Naive thymus-derived CD4-positive, alpha-beta T cell (primary cell): Measurements from ENCODE around the gene GNG4. TPM values are rescaled to one million over a fixed set of nuclear protein-coding genes. Genes with fewer than 3 reads are reported as not detected.
"Not testable (repeated sequence)": the region's sequence is repeated elsewhere in the genome, so short reads cannot be mapped to it uniquely, and the experiment has no call there.

Experiments used
- ATAC-seq: fragments of 150-1000 bp; cut with Tn5 transposase; 2 replicates; pipeline ENCODE4 v1.10.0; 2021; ENCODE audit warnings: mild to moderate bottlenecking, moderate library complexity
- CTCF ChIA-PET: fragments of 350-600 bp; sonication (Branson Sonifier 250); formaldehyde crosslinking; loops from one replicate; lab custom pipeline; 2021; ENCODE audit warnings: antibody characterized with exemption; lab: Charles Lee
- POLR2A ChIA-PET: fragments of 350-600 bp; sonication (Branson Sonifier 250); formaldehyde crosslinking; loops from one replicate; lab custom pipeline; 2021; ENCODE audit warnings: antibody characterized with exemption, inconsistent platforms; lab: Charles Lee
- DNase-seq, 9 donors: peaks; one replicate each; pipeline versions ENCODE4 v3.0.0 to v3.0.0-alpha.2; 2020 to 2022; ENCODE audit warnings: mixed read lengths in 1 of 9
- H3K27ac ChIP-seq: one replicate; pipeline ENCODE4 v1.7.0; 2013; ENCODE audit warnings: mild to moderate bottlenecking, low read depth, low read length, moderate library complexity
- H3K27me3 ChIP-seq, 2 donors: one replicate each; pipeline ENCODE4 v1.7.0; 2013; ENCODE audit warnings: low read length in 2 of 2, mild to moderate bottlenecking in 2 of 2, moderate library complexity in 2 of 2; ENCODE audit not compliant: control insufficient read depth in 2 of 2, insufficient read depth in 2 of 2
- H3K36me3 ChIP-seq, 3 experiments: 1 replicate in 2 of 3; 2 replicates in 1 of 3; pipeline ENCODE4 v1.7.0; 2013; ENCODE audit warnings: low read length in 3 of 3, mild to moderate bottlenecking in 3 of 3, moderate library complexity in 1 of 3; ENCODE audit not compliant: insufficient read depth in 3 of 3, control insufficient read depth in 2 of 3
- H3K4me1 ChIP-seq, 2 donors: one replicate each; pipeline ENCODE4 v1.7.0; 2013; ENCODE audit warnings: low read length in 2 of 2, mild to moderate bottlenecking in 2 of 2, moderate library complexity in 1 of 2; ENCODE audit not compliant: control insufficient read depth in 2 of 2, insufficient read depth in 2 of 2
- H3K4me3 ChIP-seq: 2 replicates; pipeline ENCODE4 v1.7.0; 2013; ENCODE audit warnings: mild to moderate bottlenecking, low read length
- H3K9me3 ChIP-seq, 3 experiments: 1 replicate in 2 of 3; 2 replicates in 1 of 3; pipeline ENCODE4 v1.7.0; 2013; ENCODE audit warnings: low read length in 3 of 3; ENCODE audit not compliant: control insufficient read depth in 2 of 3
- H3K27ac Mint-ChIP-seq, 9 donors: one replicate each; pipeline ENCODE4 v1.8.0; 2020 to 2022; ENCODE audit warnings: mixed read lengths in 9 of 9, mild to moderate bottlenecking in 8 of 9, moderate library complexity in 5 of 9, inconsistent platforms in 2 of 9
- H3K27me3 Mint-ChIP-seq, 5 donors: one replicate each; pipeline ENCODE4 v1.8.0; 2021 to 2022; ENCODE audit warnings: mixed read lengths in 5 of 5, mild to moderate bottlenecking in 1 of 5
- H3K36me3 Mint-ChIP-seq, 5 donors: one replicate each; pipeline ENCODE4 v1.8.0; 2020 to 2022; ENCODE audit warnings: mixed read lengths in 5 of 5, mild to moderate bottlenecking in 3 of 5, inconsistent platforms in 1 of 5
- H3K4me1 Mint-ChIP-seq, 7 donors: one replicate each; pipeline ENCODE4 v1.8.0; 2020 to 2022; ENCODE audit warnings: mixed read lengths in 7 of 7, mild to moderate bottlenecking in 3 of 7, inconsistent platforms in 1 of 7
- H3K4me3 Mint-ChIP-seq, 10 donors: one replicate each; pipeline ENCODE4 v1.8.0; 2020 to 2022; ENCODE audit warnings: mild to moderate bottlenecking in 10 of 10, mixed read lengths in 10 of 10, moderate library complexity in 6 of 10, inconsistent platforms in 2 of 10
- H3K9me3 Mint-ChIP-seq, 11 donors: one replicate each; pipeline ENCODE4 v1.8.0; 2020 to 2022; ENCODE audit warnings: mixed read lengths in 11 of 11, mild to moderate bottlenecking in 4 of 11, inconsistent platforms in 1 of 11, moderate library complexity in 1 of 11
- intact Hi-C, 2 donors: fragments of 100-400 bp; cut with micrococcal nuclease; formaldehyde crosslinking; loops; one replicate each; pipeline ENCODE4 v1.15.1; 2023
- polyA plus RNA-seq, 2 donors: library from polyadenylated mRNA; unstranded; fragments of 300-500 nt; fragmentation: Illumina TruSeq; gene quantifications; one replicate each; pipeline ENCODE4 v1.2.3, GENCODE V29; 2021
- total RNA-seq, 6 experiments: library from RNA in 5 of 6; stranded (reverse) in 5 of 6; gene quantifications; 1 replicate in 5 of 6; 2 replicates in 1 of 6; pipeline ENCODE4 v1.2.3 and lab custom pipeline; 2021 to 2026

GNG4 gene
- total and polyA plus RNA-seq, 7 experiments from 2014 or later = 0.17 to 2.3 TPM; not detected in 5

DNA sequence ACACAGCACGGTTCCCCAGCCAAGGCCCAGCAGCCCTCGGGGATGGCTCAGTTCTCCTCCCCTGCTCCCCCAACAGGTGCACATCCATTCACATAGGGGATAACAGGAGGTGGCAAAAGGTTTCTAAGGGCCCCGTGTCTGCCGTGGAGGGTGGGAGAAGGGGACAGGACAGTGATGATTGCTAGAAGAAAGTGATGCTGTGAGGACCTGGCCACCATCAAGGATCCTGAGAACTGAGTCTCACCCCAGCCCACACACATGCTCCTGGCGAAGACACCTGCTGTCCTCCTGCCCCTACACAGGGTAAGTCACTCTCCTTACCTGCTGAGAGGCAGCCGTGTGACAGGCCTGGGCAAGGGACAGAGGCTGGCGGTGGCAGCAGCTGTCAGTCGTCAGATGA is 54.5 kb downstream of the GNG4 start:
- DNase-seq = no peak
- H3K36me3 ChIP-seq = no peaks in the 10 kb centered on the region
- no peak overlapping the region for H3K4me3 ChIP-seq
- Mint-ChIP-seq H3K27me3 (peaks cover 4 to 35% (median 16%) of the 10 kb centered on the region in 5 donors), H3K9me3 (peaks cover 0 to 14% (median 4%) of the 10 kb centered on the region in 11 donors), H3K4me3 (no peak overlapping the region), H3K27ac (no peak overlapping the region), H3K4me1 (peaks cover 0 to 10% (median 5%) of the 10 kb centered on the region in 7 donors), H3K36me3 (peaks cover 0 to 5% (median 0%) of the 10 kb centered on the region in 5 donors)
- no peaks in the 10 kb centered on the region for H3K27me3 ChIP-seq
- ATAC-seq = no peak
- ChIA-PET POLR2A (no interaction called here), CTCF (no interaction called here)
- no peaks in the 10 kb centered on the region for H3K4me1 ChIP-seq
- intact Hi-C loops = no loop called here
- no peak overlapping the region for H3K27ac ChIP-seq
- H3K9me3 ChIP-seq = no peaks in the 10 kb centered on the region

GRCh38 chr1:235594281-235594895 is 55.2 kb downstream of the GNG4 start:
- ATAC-seq, intact Hi-C loops, DNase-seq, POLR2A ChIA-PET, H3K36me3 Mint-ChIP-seq, H3K4me3 Mint-ChIP-seq, H3K9me3 ChIP-seq, H3K4me1 ChIP-seq, H3K27me3 ChIP-seq, H3K27ac Mint-ChIP-seq, H3K4me3 ChIP-seq, H3K36me3 ChIP-seq, H3K27ac ChIP-seq: not testable (repeated sequence)
- CTCF ChIA-PET = interaction anchor here (0.6 kb wide), 1 partner anchor 1042 kb away, joined by 3 read pairs; no protein-coding TSS in a partner anchor
- Mint-ChIP-seq H3K9me3 (peaks cover 0 to 19% (median 9%) of the 10 kb centered on the region in 11 donors), H3K27me3 (peaks cover 4 to 35% (median 16%) of the 10 kb centered on the region in 5 donors), H3K4me1 (peaks cover 0 to 10% (median 5%) of the 10 kb centered on the region in 7 donors)

GRCh38 chr1:235588916-235589515 is 60.6 kb downstream of the GNG4 start:
- Histone ChIP-seq H3K27ac (no peak overlapping the region), H3K4me3 (no peak overlapping the region), H3K4me1 (no peaks in the 10 kb centered on the region), H3K9me3 (peaks cover 0 to 16% (median 0%) of the 10 kb centered on the region in 3 experiments), H3K27me3 (no peaks in the 10 kb centered on the region), H3K36me3 (no peaks in the 10 kb centered on the region)
- peaks cover 0 to 45% (median 18%) of the 10 kb centered on the region in 11 donors for H3K9me3 Mint-ChIP-seq
- peaks cover 0 to 9% (median 6%) of the 10 kb centered on the region in 7 donors for H3K4me1 Mint-ChIP-seq
- ATAC-seq = no peak
- ChIA-PET POLR2A (no interaction called here), CTCF (interaction anchor here (0.6 kb wide), 1 partner anchor 22 kb away, joined by 7 read pairs; no protein-coding TSS in a partner anchor)
- intact Hi-C loops = no loop called here
- peak overlapping the region in 1 of 10 donors; percentile 77 for H3K4me3 Mint-ChIP-seq
- H3K36me3 Mint-ChIP-seq = peaks cover 0 to 12% (median 6%) of the 10 kb centered on the region in 5 donors
- peaks cover 25 to 47% (median 36%) of the 10 kb centered on the region in 5 donors for H3K27me3 Mint-ChIP-seq
- H3K27ac Mint-ChIP-seq = no peak overlapping the region
- peak in 2 of 9 donors; percentile 0 to 12 for DNase-seq

- Histone ChIP-seq H3K27me3 (no peaks in the 10 kb centered on the region), H3K4me3 (no peak overlapping the region), H3K27ac (no peak overlapping the region), H3K4me1 (no peaks in the 10 kb centered on the region), H3K36me3 (no peaks in the 10 kb centered on the region), H3K9me3 (peaks cover 0 to 16% (median 0%) of the 10 kb centered on the region in 3 experiments)
- Mint-ChIP-seq H3K36me3 (peaks cover 0 to 9% (median 6%) of the 10 kb centered on the region in 5 donors), H3K4me1 (peaks cover 0 to 2% (median 0%) of the 10 kb centered on the region in 7 donors), H3K4me3 (no peak overlapping the region), H3K9me3 (peaks cover 0 to 40% (median 18%) of the 10 kb centered on the region in 11 donors), H3K27ac (no peak overlapping the region), H3K27me3 (peaks cover 25 to 41% (median 35%) of the 10 kb centered on the region in 5 donors)
- DNase-seq = no peak
- POLR2A ChIA-PET = no interaction called here
- intact Hi-C loops = no loop called here
- CTCF ChIA-PET = no interaction called here
- no peak for ATAC-seq
These were observed 61.4 kb downstream of the GNG4 start for GRCh38 chr1:235588156-235588555.

DNA sequence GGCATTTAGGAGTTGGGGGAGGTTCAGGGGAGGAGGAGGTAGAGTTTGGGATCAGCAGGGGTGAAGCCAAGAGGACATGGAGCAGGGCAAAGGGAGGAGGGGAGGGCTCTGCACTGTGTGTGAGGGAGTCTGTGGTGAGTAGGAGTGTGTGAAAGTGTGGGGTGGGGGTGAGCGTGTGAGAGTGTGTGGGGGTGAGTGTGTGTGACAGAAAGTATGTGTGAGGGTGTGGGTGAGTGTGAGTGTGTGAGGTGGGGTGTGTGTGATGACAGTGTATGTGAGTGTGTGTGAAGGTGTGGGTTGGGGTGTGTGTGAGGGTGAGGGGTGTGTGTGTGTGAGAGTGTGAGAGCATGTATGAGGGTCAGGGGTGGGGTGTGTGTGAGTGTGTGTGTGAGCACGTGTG is 62.6 kb downstream of the GNG4 start:
- no peak overlapping the region for H3K4me3 ChIP-seq
- peak; percentile 20 for ATAC-seq
- Mint-ChIP-seq H3K27me3 (peaks cover 25 to 41% (median 31%) of the 10 kb centered on the region in 5 donors), H3K4me3 (no peak overlapping the region), H3K27ac (no peak overlapping the region), H3K4me1 (peaks cover 0 to 2% (median 0%) of the 10 kb centered on the region in 7 donors), H3K9me3 (peaks cover 0 to 40% (median 18%) of the 10 kb centered on the region in 11 donors), H3K36me3 (peaks cover 0 to 9% (median 6%) of the 10 kb centered on the region in 5 donors)
- no peak for DNase-seq
- CTCF ChIA-PET = no interaction called here
- H3K9me3 ChIP-seq = peaks cover 0 to 16% (median 0%) of the 10 kb centered on the region in 3 experiments
- no peaks in the 10 kb centered on the region for H3K36me3 ChIP-seq
- intact Hi-C loops = no loop called here
- H3K4me1 ChIP-seq = no peaks in the 10 kb centered on the region
- POLR2A ChIA-PET = no interaction called here
- no peaks in the 10 kb centered on the region for H3K27me3 ChIP-seq
- H3K27ac ChIP-seq = no peak overlapping the region

GRCh38 chr1:235586413-235586812 is 63.2 kb downstream of the GNG4 start:
- H3K36me3 ChIP-seq = no peaks in the 10 kb centered on the region
- ATAC-seq (no peak), DNase-seq (no peak)
- H3K27ac ChIP-seq = no peak overlapping the region
- H3K9me3 ChIP-seq = peaks cover 0 to 16% (median 0%) of the 10 kb centered on the region in 3 experiments
- Mint-ChIP-seq H3K4me3 (no peak overlapping the region), H3K4me1 (peaks cover 0 to 2% (median 0%) of the 10 kb centered on the region in 7 donors), H3K9me3 (peaks cover 0 to 36% (median 18%) of the 10 kb centered on the region in 11 donors), H3K36me3 (peaks cover 0 to 11% (median 6%) of the 10 kb centered on the region in 5 donors), H3K27ac (no peak overlapping the region), H3K27me3 (peaks cover 21 to 41% (median 28%) of the 10 kb centered on the region in 5 donors)
- H3K27me3 ChIP-seq = no peaks in the 10 kb centered on the region
- ChIA-PET POLR2A (no interaction called here), CTCF (no interaction called here)
- no peak overlapping the region for H3K4me3 ChIP-seq
- intact Hi-C loops = no loop called here
- no peaks in the 10 kb centered on the region for H3K4me1 ChIP-seq
